ENCODE data around the gene PIGR. TPM values are rescaled to one million over a fixed set of nuclear protein-coding genes. Genes with fewer than 3 reads are reported as not detected.

The PIGR gene
- total and polyA plus RNA-seq, 2 of the 4 experiments (the other 2 are of a cell fraction), result not detected

GRCh38 chr1:206930210-206930798 lies 16.0 kb downstream of the PIGR start:
- H2AFZ ChIP-seq (replicated peaks; ENCODE audit: low read length, poor library complexity), result no peak overlapping the region
- no peaks in the 10 kb centered on the region for H3K79me1 ChIP-seq (ENCODE audit: low read depth in 1 of 2, low read length in 2 of 2)
- no peak overlapping the region for H3K23ac ChIP-seq (ENCODE audit: low read depth, low read length)
- no peak overlapping the region for H3K27ac ChIP-seq (ENCODE audit: insufficient read depth, low read length)
- H2BK15ac ChIP-seq (ENCODE audit: low read depth, low read length), result no peak overlapping the region
- no peak overlapping the region for H2AK9ac ChIP-seq (replicated peaks; ENCODE audit: low read depth, low read length, poor library complexity)
- BruUV-seq (replicated peaks), result no TSS peak
- no peaks in the 10 kb centered on the region; the same call in 1 of the 2 replicates for H3K9me1 ChIP-seq (ENCODE audit: insufficient read depth, low read length)
- ChIA-PET CTCF (no interaction called here), POLR2A (ENCODE audit: unreplicated experiment) (no interaction called here)
- H4K8ac ChIP-seq (ENCODE audit: low read depth in 2 of 2, low read length in 2 of 2), result no peak overlapping the region
- H3K4me3 ChIP-seq (ENCODE audit: insufficient read depth, low read depth, low read length), result no peak overlapping the region
- no peaks in the 10 kb centered on the region for H3K36me3 ChIP-seq (ENCODE audit: control insufficient read depth, insufficient read depth, low read length)
- H2BK5ac ChIP-seq (ENCODE audit: low read depth, low read length, poor library complexity, severe bottlenecking), result no peak overlapping the region
- no peak overlapping the region for H2BK120ac ChIP-seq (ENCODE audit: low read depth, low read length)
- no peak overlapping the region for H2AK5ac ChIP-seq (ENCODE audit: low read depth, low read length)
- no peaks in the 10 kb centered on the region for H4K20me1 ChIP-seq (ENCODE audit: insufficient read depth, low read length)
- H3K14ac ChIP-seq (replicated peaks; ENCODE audit: low read depth, low read length), result no peak overlapping the region
- no peak overlapping the region for H4K5ac ChIP-seq (ENCODE audit: low read depth, low read length)
- no peak overlapping the region for H2BK20ac ChIP-seq (ENCODE audit: low read depth, low read length)
- no peaks in the 10 kb centered on the region; the same call in 1 of the 2 replicates for H3K4me1 ChIP-seq (ENCODE audit: control insufficient read depth, insufficient read depth, low read length)
- no peaks in the 10 kb centered on the region for H3K9me3 ChIP-seq (ENCODE audit: control insufficient read depth, insufficient read depth, low read length)
- no peak overlapping the region for H4K91ac ChIP-seq (ENCODE audit: insufficient read depth, low read depth, low read length)
- dilution Hi-C loops (cut with HindIII; ENCODE audit: low sequenced_read_pairs, unreplicated experiment) (no loop called here), intact Hi-C loops (cut with micrococcal nuclease) (no loop called here), in situ Hi-C loops (cut with MboI; ENCODE audit: low sequenced_read_pairs) (no loop called here)
- no peak overlapping the region for H3K4me2 ChIP-seq (ENCODE audit: low read depth, low read length)
- DNase-seq (no peak), ATAC-seq (ENCODE audit: low read depth) (no peak)
- H3K56ac ChIP-seq (ENCODE audit: extremely low read depth, insufficient read depth, low read length), result no peak overlapping the region
- peaks cover 4% of the 10 kb centered on the region; the same call in 1 of the 2 replicates for H3K27me3 ChIP-seq (ENCODE audit: control insufficient read depth, insufficient read depth, low read length)
- no peak overlapping the region for H3K9ac ChIP-seq (ENCODE audit: low read depth, low read length)
- no peak overlapping the region for H3K4ac ChIP-seq (ENCODE audit: low read depth, low read length)
- WGBS, 2 experiments (ENCODE audit: extremely low coverage in 2 of 2, insufficient read length in 1 of 2), result 40% methylated on average over 1 of the region's 17 CpGs; no CpG with 5 or more reads in 1 of the 2 experiments
- TF ChIP-seq RAD21 (IDR thresholded peaks at IDR 0.05; ENCODE audit: low read length), result no peak
- TF ChIP-seq BHLHE40 (IDR thresholded peaks at IDR 0.05; ENCODE audit: low read depth, low read length), result no peak
- no peak for TF ChIP-seq RCOR1 (IDR thresholded peaks at IDR 0.05; ENCODE audit: insufficient replicate concordance, low read length)
- no peak for TF ChIP-seq CEBPB (IDR thresholded peaks at IDR 0.05; ENCODE audit: low read depth, low read length)
- TF ChIP-seq SMC3 (IDR thresholded peaks at IDR 0.05; ENCODE audit: low read depth, low read length), result no peak
- TF ChIP-seq ELK1 (IDR thresholded peaks at IDR 0.05; ENCODE audit: borderline replicate concordance, low read depth, low read length), result no peak
- TF ChIP-seq FOS (IDR thresholded peaks at IDR 0.05; ENCODE audit: low read depth, low read length), result no peak
- TF ChIP-seq USF2 (IDR thresholded peaks at IDR 0.05; ENCODE audit: low read depth, low read length), result no peak
- TF ChIP-seq NFE2L2 (IDR thresholded peaks at IDR 0.05; ENCODE audit: low read depth, low read length), result no peak
- no peak for TF ChIP-seq POLR2A (IDR thresholded peaks at IDR 0.05; ENCODE audit: low read depth, low read length)
- TF ChIP-seq MXI1 (IDR thresholded peaks at IDR 0.05; ENCODE audit: borderline replicate concordance, low read depth, low read length), result no peak
- H3K18ac ChIP-seq (ENCODE audit: low read depth, low read length), result no peak overlapping the region

Data from IMR-90 (cell line).